Germinal center (tissue), 1 donor: ENCODE measurements around the gene CEBPA.
"Not testable (repeated sequence)": the region's sequence is repeated elsewhere in the genome, so short reads cannot be mapped to it uniquely, and the experiment has no call there.

ENCODE experiments used
- DNase-seq: peaks from one replicate; pipeline ENCODE4 v3.0.0; 2012; ENCODE audit warnings: mixed read lengths, low spot score

CEBPA gene

DNA sequence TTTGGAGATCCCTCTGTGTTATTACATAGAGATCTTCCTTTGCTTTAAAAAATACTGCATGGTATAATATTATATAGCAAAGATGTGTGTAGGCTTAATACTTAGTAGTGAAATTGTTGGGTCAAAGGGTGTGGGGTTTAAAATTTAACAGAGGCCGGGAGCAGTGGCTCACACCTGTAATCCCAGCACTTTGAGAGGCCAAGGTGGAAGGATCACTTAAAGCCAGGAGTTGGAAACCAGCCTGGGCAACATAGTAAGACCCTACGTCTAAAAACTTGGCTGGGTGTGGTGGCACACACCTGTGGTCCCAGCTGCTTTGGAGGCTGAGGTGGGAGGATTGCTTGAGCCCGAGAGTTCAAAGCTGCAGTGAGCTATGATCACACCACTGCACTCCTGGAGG lies 22.3 kb upstream of the CEBPA start:
- no peak for DNase-seq

DNA sequence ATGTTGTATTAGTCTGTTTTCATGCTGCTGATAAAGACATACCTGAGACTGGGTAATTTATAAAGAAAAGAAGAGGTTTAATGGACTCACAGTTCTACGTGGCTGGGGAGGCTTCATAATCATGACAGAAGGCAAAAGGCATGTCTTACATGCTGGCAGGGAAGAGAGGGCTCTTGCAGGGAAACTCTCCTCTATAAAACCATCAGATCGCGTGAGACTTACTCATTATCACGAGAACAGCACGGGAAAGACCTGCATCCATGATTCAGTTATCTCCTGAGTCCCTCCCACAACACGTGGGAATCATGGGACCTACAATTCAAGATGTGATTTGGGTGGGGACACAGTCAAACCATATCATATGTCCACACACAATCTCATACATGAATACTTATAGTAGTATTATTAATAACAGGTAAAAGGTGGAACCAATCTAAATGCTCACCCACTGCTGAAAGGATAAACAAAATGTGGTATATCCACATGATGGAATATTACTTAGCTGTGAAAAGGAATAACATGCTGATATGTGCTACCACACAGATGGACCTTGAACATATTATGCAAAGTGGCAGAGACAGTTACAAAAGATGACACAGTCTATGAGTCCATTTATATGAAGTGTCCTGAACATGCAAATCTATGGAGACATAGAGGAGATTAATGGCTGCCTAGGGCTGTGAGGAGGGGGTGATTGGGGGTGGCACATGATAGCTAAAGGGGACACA lies 20.9 kb upstream of the CEBPA start:
- no peak for DNase-seq

DNA sequence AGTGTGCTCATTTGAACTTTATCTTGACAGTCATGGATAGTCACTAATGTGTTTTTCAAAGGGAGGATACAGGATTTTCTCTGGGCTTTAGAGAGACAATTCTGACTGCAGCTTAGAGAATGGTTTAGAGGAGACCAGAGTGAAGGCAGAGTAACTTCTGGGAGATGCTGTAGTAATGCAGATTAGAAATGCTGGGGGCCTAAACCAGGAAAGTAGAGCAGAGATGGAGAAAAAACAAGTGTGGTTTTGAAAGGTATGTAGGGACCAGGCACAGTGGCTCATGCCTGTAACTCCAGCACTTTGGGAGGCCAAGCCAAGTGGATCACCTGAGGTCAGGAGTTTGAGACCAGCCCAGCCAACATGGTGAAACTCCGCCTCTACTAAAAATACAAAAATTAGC lies 18.3 kb upstream of the CEBPA start:
- DNase-seq: no peak

DNA sequence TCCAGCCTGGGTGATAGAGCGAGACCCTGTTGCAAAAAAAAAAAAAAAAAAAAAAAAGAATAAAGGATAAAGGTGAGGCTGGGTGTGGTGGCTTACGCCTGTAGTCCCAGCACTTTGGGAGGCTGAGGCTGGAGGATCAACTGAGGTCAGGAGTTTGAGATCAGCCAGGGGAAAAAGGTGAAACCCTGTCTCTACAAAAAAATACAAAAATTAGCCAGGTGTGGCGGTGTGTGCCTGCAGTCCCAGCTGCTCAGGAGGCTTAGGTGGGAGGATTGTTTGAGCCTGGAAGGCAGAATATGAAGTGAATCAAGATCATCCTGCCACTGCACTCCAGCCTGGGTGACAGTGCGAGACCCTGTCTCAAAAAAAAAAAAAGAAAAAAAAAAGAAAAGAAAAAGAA lies 15.7 kb upstream of the CEBPA start:
- DNase-seq: not testable (repeated sequence)

DNA sequence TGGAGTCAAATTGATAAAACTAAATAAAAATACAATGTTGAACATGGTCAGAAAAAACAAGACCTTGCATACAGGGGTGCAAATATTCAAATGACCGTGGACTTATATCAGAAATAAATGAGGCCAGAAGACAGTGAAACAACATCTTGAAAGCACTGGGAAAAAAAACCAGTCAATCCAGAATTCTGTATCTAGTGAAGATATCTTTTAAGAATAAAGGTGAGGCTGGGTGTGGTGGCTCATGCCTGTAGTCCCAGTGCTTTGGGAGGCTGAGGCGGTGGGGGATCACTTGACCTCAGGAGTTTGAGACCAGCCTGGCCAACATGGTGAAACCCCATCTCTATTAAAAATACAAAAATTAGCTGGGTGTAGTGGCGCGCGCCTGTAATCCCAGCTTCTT lies 15.2 kb upstream of the CEBPA start:
- no peak for DNase-seq

DNA sequence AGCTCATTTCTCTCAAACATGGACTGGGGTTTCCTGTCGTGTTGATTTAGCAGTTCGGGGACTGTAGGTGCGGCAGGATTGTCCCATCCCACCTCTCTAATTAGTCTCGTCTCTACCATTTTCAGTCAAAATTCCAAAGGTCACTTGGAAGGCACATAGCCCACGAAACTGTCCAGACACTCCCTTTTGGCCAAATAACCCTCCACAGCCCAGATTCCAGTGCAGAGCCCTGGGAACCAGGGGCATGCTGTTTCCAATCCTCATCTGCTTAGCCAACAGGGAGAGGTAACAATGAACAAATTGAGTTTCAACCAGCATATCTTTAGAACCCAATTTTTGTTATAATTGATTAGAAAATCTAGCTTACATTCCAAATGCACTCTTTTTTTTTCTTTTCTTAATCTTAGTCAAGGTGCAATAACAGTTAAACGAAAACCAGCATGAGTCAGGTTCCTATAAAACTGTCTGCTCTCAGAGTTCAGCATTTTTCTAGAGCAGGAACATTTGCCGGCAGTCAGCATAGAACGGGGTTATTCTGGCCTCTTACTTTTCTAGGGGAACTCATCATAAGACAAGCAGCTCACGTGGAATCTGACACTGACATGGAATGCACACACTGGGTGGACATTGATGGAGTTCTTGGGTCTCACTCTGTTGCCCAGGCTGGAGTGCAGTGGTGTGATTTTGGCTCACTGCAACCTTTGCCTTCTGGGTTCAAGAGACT lies 14.4 kb upstream of the CEBPA start:
- no peak for DNase-seq

DNA sequence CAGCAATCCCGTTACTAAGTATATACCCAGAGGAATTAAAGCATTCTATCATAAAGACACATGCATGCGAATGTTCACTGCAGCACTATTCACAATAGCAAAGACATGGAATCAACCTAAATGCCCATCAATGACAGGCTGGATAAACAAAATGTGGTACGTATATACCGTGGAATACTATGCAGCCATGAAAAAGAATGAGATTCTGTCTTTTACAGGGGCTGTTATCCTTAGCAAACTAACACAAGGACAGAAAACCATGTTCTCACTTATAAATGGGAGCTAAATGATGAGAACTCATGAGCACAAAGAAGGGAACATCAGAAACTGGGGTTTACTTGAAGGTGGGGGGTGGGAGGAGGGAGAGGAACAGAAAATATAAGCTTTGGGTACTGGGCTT lies 10.5 kb upstream of the CEBPA start:
- DNase-seq: not testable (repeated sequence)

DNA sequence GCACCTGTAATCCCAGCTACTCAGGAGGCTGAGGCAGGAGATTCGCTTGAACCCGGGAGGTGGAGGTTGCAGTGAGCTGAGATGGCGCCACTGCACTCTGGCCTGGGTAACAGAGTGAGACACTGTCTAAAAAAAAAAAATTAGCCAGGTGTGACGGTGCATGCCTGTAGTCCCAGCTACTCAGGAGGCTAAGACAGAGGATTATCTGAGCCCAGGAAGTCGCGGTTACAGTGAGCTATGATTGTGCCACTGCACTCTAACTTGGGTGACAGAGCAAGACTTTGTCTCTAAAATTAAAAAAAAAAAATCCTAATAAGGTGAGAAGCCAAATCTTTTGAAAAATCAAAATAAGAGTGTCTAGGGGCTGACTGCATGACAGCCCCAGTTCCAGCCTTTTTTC lies 9.7 kb upstream of the CEBPA start:
- DNase-seq: no peak

DNA sequence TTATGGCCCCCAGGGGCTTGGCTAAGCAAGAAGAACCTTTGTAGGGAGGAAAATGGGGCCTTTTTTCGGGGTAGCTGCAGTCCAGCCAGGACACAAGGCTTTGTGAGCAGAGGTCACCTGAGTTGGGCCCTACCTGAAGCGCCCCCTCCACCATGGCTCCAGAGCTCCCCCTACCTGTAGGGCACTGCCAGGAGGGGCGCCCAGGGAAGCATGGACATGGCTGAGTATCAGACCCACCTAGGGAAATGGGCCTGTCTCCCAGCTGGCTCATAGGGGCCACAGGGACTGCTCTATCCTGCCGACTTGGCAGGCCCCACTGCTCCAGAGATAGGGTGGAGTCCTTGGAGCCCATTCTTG lies 9.0 kb upstream of the CEBPA start:
- DNase-seq: no peak

DNA sequence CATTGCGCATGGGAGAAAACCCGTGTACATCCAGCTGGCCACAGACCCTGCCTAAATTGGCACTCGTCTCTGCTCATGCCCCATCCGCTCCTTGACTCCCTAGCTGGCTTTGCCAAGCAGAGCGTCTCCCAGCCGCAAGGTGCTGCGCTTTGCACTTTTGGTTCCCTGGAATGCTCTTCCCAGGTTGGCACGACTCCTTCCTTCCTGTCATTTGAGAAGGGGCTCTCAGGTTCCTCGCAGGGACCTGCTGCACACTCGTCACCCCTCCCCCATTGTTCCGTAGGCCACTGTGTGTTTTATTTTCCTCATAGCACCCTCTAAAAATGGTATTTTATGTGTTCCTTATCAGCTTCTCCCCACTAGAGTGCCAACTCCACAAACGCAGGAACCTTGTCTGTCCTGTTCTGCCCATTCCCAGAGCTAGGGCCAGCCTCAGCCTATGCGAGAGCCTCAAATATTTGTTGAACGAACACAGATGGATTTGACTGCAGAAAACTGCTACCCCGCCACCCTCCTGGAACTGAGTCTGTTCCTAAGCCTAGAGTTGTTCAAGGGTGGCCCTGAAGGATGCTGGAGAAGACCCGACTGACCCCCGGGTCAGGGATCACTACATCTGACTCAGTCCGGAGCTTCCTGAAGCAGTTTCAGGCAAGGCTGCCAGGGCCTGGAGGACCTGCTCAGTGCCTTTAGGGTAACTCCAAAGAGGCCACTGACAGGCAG lies 8.4 kb upstream of the CEBPA start:
- no peak for DNase-seq

DNA sequence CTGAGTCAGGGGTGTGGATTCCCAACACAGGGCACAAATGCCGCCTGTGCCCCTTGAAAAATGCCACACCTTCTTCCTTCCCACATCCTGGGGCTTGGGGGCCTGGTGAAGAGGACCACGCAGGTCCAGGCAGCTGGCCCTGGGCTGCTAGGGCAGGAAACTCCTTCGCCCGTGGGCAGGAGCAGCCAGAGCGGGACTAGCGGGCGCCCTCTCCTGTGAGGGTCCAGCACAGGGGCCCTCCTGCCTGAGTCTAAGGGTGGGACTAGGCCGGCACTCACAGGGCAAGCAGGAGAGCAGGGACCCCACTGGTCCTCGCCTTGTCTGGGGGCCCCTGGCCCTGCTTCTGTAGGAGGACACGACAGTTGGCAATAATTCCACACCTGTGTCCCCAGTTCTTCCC lies 7.5 kb upstream of the CEBPA start:
- DNase-seq: no peak

DNA sequence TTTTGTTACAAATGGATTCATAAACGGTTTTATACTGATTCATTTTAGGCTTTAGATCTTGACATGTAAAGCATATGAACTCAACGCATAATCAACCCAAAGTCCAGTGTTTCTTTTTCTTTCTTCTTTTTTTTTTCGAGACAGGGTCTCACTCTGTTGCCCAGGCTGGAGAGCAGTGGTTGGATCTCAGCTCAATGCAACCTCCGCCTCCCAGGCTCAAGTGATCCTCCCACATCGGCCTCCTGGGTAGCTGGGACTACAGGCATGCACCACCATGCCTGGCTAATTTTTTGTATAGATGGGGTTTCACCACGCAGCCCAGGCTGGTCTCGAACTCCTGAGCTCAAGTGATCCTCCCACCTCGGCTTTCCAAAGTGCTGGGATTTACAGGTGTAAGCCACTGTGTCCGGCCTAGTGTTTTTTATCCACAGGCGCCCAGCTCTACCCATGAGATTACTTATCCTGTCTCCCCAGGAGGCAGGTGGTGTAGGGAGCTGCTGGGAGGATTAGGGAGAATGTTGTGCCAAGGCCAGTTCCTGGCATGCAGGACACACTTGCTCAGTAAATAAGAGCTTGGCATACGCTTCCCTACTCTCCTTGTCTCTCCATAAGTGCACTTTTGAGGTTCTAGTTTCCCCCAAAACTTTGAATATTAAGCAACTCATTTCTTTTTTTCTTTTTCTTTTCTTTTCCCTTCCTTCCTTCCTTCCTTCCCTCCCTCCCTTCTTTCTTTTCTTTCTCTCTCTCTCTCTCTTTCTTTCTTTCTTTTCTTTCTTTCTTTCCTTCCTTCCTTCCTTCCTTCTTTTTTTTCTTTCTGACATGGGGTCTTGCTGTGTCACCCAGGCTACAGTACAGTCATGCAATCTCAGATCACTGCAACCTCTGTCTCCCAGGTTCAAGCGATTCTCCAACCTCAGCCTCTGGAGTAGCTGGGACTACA lies 4.8 kb upstream of the CEBPA start:
- no peak for DNase-seq

DNA sequence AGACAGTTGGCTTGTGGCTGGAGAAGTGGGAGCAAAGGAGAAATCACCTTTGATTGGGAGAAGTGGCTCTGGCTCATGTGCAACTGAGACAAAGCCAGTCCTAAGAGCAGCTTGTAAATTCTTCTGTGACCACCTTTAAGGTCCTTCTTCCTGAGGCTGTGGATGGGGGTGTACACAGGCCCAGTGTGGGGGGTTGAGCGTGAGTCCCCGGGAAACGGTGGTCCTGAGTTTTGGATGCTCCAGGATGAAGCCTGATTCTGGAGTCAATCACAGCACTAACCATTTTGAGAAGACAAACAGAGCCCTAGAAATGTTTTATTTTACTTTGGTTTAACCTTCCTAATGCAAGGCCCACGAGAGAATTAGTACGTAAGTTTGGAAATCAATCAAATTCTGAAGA lies 3.9 kb upstream of the CEBPA start:
- no peak for DNase-seq

DNA sequence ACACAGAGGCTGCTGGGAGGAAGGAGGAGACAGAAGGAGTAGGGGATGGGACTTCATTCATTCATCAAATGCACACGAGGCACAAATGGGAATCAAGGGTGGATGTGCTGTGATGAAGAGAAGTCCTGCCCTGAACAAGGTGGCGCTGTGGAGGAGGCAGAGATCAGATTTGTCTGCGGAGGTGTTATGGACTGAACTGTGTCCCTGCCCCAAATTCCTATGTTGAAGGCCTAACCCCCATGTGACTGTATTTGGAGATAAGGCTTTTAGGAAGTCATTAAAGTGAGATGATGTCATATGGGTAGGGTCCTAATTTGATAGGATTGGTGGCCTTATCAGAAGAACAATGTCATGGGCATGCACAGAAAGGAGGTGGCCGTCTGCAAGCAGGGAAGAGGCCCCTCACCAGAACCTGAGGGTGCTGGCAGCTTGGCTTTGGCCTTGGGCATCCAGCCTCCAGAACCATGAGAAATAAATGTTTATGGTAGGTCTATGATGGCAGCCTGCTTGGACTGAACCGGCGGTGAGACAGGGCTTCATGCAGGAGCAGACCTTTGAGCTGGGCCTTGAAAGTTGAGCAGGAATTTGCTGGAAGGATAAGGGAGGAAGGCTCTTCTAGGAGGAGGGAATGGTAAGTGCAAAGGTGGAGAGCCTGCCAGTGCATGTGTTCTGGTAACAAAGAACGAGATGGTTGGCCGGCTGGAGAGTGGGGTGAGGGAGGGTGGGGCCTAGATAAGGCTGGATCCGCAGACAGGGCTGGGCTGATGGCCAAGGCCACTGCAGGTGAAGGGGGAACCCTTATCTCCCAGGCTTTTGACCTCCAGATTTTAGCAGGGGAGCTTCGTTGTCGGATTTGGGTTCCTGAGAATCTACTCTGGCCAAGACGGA lies 2.7 kb upstream of the CEBPA start:
- DNase-seq: no peak

DNA sequence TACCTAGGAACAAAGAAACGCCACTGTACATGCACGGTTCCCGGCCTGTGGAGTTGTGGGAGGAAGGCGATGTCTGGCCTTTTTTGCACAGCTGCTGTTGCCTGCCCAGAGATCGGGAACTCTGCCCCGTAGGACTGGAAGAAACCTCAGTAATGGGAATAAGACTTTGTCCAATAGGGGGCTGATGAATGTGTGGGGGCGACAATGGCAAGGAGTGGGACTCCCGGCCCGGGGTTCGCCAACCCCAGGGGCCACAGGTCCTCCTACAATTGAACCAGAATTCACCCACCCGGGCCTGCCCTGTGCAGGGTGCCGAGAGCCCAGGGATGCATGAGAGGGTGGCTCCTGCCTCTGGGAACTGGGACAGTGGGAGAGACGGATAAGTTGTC lies 2.0 kb upstream of the CEBPA start:
- DNase-seq: no peak

DNA sequence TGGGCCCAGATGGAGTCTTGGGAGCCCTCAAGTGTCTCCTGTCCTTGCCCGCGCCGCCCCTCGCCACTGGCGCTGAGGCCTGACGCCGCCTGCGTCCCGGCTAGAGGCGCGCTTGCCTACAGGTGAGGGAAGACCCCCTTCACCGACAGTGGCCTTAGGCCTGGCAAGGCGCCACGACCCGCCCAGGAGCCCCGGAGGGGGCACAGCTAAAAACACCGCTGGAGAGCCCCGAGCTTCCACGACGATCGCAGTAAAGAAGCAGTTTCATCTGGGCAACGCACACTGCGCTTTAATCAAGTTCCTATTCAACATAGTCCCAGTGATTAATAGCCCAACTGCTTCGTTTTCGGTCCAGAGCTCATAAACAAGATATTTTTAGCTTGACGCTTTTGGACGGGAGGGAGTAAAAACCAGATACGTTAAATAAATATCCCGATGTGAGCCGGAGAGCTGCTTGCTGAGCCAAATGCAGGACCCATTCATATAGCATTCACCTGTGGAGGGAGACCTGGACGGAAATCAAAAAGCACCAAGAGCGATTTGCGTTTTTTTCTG lies 1.5 kb upstream of the CEBPA start:
- DNase-seq: no peak

DNA sequence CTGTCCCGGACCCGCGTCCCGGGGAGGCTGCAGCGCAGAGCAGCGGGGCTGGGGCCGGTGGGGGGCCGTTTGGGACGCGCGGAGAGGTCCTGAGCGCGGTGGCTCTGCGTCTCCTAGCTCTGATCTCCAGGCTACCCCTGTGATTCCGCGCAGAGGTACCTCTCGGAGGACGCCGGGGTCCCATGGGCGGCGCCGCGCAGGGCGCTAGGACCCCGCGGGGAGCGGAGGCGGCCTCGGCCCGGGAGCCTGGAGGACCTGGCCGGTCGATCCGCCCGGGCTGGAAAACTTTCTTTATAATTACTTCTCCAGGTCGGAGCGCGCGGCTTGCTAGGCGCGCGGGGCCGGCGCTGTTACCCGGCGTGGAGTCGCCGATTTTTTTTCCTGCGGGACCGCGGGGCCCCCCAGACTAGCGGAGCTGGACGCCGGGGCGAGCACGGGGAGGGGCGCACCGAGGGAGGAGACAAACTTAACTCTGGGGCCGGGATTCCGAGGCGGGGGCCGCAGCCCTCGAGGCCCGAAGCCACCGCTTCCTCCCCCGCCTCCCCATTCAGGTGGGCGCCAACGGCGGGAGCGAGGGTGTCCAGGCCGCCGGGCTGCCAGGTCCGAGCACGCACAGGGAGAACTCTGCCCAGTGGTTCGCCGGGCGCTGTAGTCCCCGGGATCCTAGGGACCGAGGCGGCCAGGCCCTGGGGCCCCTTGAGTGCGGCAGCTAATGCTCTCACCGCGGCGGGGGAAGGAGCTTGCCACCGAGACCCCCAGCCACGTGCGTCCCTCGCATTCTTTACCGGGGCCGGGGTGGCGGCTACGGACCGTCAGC lies 848 bp upstream of the CEBPA start:
- DNase-seq: no peak

DNA sequence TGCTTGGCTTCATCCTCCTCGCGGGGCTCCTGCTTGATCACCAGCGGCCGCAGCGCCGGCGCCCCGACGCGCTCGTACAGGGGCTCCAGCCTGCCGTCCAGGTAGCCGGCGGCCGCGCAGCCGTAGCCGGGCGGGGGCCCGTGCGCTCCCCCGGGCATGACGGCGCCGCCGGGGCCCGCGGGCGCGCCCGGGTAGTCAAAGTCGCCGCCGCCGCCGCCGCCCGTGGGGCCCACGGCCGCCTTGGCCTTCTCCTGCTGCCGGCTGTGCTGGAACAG lies 497 bp downstream of the CEBPA start:
- DNase-seq: no peak

DNA sequence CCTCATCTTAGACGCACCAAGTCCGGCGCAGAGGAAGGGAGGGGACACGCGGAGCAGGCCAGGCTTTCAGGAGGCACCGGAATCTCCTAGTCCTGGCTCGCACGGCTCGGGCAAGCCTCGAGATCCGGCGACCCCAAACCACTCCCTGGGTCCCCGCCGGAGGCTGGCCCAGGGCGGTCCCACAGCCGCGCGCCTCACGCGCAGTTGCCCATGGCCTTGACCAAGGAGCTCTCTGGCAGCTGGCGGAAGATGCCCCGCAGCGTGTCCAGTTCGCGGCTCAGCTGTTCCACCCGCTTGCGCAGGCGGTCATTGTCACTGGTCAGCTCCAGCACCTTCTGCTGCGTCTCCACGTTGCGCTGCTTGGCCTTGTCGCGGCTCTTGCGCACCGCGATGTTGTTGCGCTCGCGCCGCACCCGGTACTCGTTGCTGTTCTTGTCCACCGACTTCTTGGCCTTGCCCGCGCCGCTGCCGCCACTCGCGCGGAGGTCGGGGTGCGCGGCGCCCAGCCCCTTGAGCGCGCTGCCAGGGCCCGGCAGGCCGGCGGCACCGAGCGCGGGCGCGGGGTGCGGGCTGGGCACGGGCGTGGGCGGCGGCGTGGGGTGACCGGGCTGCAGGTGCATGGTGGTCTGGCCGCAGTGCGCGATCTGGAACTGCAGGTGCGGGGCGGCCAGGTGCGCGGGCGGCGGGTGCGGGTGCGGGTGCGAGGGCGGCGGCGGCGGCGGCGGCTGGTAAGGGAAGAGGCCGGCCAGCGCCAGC lies 1.0 kb downstream of the CEBPA start:
- no peak for DNase-seq

DNA sequence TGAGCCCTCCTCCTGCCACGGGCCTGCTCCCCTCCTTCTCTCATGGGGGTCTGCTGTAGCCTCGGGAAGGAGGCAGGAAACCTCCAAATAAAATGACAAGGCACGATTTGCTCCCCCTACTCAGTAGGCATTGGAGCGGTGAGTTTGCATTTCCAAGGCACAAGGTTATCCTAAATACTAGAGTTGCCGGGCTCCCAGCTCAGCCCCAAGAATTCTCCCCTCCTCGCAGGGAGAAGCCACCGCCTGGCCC lies 1.5 kb downstream of the CEBPA start:
- no peak for DNase-seq
